CD8-positive, alpha-beta memory T cell (primary cell): Measurements from ENCODE around the gene CCDC32. TPM values are rescaled to one million over a fixed set of nuclear protein-coding genes. Genes with fewer than 3 reads are reported as not detected.

Source experiments
- CTCF ChIA-PET: fragments of 350-600 bp; sonication (Branson Sonifier 250); formaldehyde crosslinking; loops from one replicate; lab custom pipeline; 2021; ENCODE audit warnings: antibody characterized with exemption; lab: Charles Lee
- POLR2A ChIA-PET: fragments of 350-600 bp; sonication (Branson Sonifier 250); formaldehyde crosslinking; loops from one replicate; lab custom pipeline; 2021; ENCODE audit warnings: antibody characterized with exemption; lab: Charles Lee
- DNase-seq, 5 donors: peaks; one replicate each; pipeline versions ENCODE4 v3.0.0 to v3.0.0-alpha.2; 2020 to 2022; ENCODE audit warnings: mixed read lengths in 1 of 5
- H3K27ac ChIP-seq: one replicate; pipeline ENCODE4 v1.7.0; 2013; ENCODE audit warnings: low read depth, mild to moderate bottlenecking, low read length, moderate library complexity
- H3K27me3 ChIP-seq: 2 replicates; pipeline ENCODE4 v1.7.0; 2013; ENCODE audit warnings: low read length, mild to moderate bottlenecking; ENCODE audit not compliant: insufficient read depth, poor library complexity, severe bottlenecking
- H3K36me3 ChIP-seq: 2 replicates; pipeline ENCODE4 v1.7.0; 2013; ENCODE audit warnings: mild to moderate bottlenecking, low read length, moderate library complexity; ENCODE audit not compliant: insufficient read depth
- H3K4me1 ChIP-seq: 2 replicates; pipeline ENCODE4 v1.7.0; 2013; ENCODE audit warnings: mild to moderate bottlenecking, low read length, moderate library complexity; ENCODE audit not compliant: insufficient read depth
- H3K4me3 ChIP-seq: 2 replicates; pipeline ENCODE4 v1.7.0; 2013; ENCODE audit warnings: mild to moderate bottlenecking, low read length
- H3K9me3 ChIP-seq: 2 replicates; pipeline ENCODE4 v1.7.0; 2013; ENCODE audit warnings: mild to moderate bottlenecking, low read length
- H3K27ac Mint-ChIP-seq, 8 donors: one replicate each; pipeline ENCODE4 v1.8.0; 2020 to 2021; ENCODE audit warnings: mixed read lengths in 8 of 8, mild to moderate bottlenecking in 6 of 8, inconsistent platforms in 3 of 8, moderate library complexity in 3 of 8
- H3K27me3 Mint-ChIP-seq, 2 donors: one replicate each; pipeline ENCODE4 v1.8.0; 2020 to 2021; ENCODE audit warnings: mixed read lengths in 2 of 2, mild to moderate bottlenecking in 1 of 2, moderate library complexity in 1 of 2
- H3K36me3 Mint-ChIP-seq, 3 donors: one replicate each; pipeline ENCODE4 v1.8.0; 2020 to 2021; ENCODE audit warnings: mixed read lengths in 3 of 3, inconsistent platforms in 1 of 3, mild to moderate bottlenecking in 1 of 3
- H3K4me1 Mint-ChIP-seq, 3 donors: one replicate each; pipeline ENCODE4 v1.8.0; 2020 to 2021; ENCODE audit warnings: mixed read lengths in 3 of 3, inconsistent platforms in 1 of 3, mild to moderate bottlenecking in 1 of 3
- H3K4me3 Mint-ChIP-seq, 7 donors: one replicate each; pipeline ENCODE4 v1.8.0; 2020 to 2021; ENCODE audit warnings: mixed read lengths in 7 of 7, mild to moderate bottlenecking in 6 of 7, moderate library complexity in 4 of 7, inconsistent platforms in 2 of 7
- H3K9me3 Mint-ChIP-seq, 5 donors: one replicate each; pipeline ENCODE4 v1.8.0; 2020 to 2022; ENCODE audit warnings: mixed read lengths in 5 of 5, mild to moderate bottlenecking in 3 of 5, moderate library complexity in 2 of 5, inconsistent platforms in 1 of 5
- polyA plus RNA-seq: library from polyadenylated mRNA; unstranded; fragments of 300-500 nt; fragmentation: Illumina TruSeq; gene quantifications from one replicate; pipeline ENCODE4 v1.2.3, GENCODE V29; 2021
- total RNA-seq, 2 experiments: library from RNA; stranded (reverse); gene quantifications; one replicate each; pipeline ENCODE4 v1.2.3, GENCODE V29; 2021

CCDC32 gene
- total and polyA plus RNA-seq, 3 experiments from 2014 or later, result 31.4 to 42.2 (median 34.9) TPM

DNA sequence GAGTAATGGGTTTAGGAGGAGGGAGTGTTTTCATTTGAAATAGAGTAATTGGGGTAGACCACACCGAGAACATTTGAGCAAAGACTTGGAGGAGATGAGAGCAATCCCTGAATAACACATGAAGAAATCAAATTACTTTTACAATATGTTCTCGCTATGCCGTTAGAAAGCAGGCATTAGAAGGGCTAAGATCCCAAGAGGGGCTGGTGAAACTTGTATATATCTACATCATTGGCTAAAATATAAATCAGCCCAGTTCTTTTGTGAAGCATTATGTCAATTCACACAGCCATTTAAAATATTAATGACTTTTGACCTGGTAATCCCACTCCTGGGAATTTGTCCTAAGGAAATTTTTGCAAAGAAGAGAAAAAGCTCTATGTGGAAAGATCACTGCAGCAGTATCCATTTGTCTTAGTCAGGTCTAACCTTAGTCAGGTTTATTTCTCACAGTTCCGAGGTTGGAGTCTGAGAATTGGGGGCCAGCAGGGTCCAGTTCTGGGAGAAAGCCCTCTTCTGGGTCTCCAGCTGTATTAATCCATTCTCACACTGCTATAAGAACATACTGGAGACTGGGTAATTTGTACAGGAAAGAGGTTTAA is 31.0 kb downstream of the CCDC32 start:
- Histone ChIP-seq H3K9me3 (no peaks in the 10 kb centered on the region), H3K4me3 (no peak overlapping the region), H3K27me3 (no peaks in the 10 kb centered on the region), H3K27ac (no peak overlapping the region), H3K36me3 (no peaks in the 10 kb centered on the region), H3K4me1 (no peaks in the 10 kb centered on the region)
- DNase-seq, result no peak
- H3K36me3 Mint-ChIP-seq, result peaks cover 0 to 20% (median 7%) of the 10 kb centered on the region in 3 donors
- H3K4me3 Mint-ChIP-seq, result no peak overlapping the region
- ChIA-PET CTCF (no interaction called here), POLR2A (no interaction called here)
- H3K27ac Mint-ChIP-seq, result peak overlapping the region in 1 of 8 donors; percentile 90
- no peaks in the 10 kb centered on the region for H3K27me3 Mint-ChIP-seq
- H3K9me3 Mint-ChIP-seq, result no peaks in the 10 kb centered on the region
- no peaks in the 10 kb centered on the region for H3K4me1 Mint-ChIP-seq

DNA sequence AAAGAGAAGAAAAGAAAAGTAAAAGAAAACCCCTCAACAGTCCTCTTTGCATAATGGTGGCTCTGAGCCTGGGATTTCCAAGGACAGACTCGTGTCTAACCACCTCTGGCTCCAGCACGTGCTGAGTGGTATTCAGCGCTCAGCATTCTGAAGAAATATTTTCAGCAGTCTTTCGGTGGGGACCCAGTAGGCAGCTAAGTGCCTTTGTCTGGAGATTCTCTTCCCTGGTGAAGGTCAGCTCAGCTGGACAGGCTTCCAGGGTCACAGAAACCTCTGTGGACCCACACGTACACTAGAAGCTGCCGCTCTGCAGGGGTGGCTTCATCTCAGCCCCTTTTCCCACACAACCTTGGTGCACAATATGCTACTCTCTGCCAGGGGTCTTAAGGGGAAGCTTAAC is 36.0 kb downstream of the CCDC32 start:
- Mint-ChIP-seq H3K9me3 (no peaks in the 10 kb centered on the region), H3K36me3 (peaks cover 0 to 8% (median 4%) of the 10 kb centered on the region in 3 donors), H3K4me1 (no peaks in the 10 kb centered on the region), H3K27me3 (no peaks in the 10 kb centered on the region), H3K27ac (no peak overlapping the region), H3K4me3 (no peak overlapping the region)
- POLR2A ChIA-PET, result no interaction called here
- H3K36me3 ChIP-seq, result no peaks in the 10 kb centered on the region
- no peaks in the 10 kb centered on the region for H3K9me3 ChIP-seq
- H3K27me3 ChIP-seq, result no peaks in the 10 kb centered on the region
- H3K4me1 ChIP-seq, result no peaks in the 10 kb centered on the region
- H3K4me3 ChIP-seq, result no peak overlapping the region
- H3K27ac ChIP-seq, result no peak overlapping the region
- CTCF ChIA-PET, result no interaction called here
- DNase-seq, result no peak

DNA sequence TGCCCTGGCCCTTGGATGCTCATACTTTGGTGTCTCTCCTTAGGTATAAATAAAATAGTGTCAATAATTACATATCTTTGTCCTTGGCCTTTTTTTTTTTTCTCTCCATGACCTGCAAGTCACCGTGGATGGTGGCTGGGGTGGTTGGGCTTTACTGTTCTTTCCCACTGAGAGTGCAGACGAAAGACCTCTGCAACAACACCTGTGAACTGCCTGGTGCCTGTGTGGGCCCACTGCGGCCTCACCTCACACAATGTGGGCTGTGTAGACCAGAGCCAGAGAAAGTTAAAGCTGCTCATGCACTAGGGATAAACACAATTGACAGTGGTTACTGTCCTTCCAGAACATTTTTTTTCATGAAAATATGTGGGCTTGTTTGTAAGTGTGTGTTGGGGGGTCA is 39.0 kb downstream of the CCDC32 start:
- H3K27me3 Mint-ChIP-seq, result no peaks in the 10 kb centered on the region
- H3K4me3 Mint-ChIP-seq, result no peak overlapping the region
- CTCF ChIA-PET, result no interaction called here

DNA sequence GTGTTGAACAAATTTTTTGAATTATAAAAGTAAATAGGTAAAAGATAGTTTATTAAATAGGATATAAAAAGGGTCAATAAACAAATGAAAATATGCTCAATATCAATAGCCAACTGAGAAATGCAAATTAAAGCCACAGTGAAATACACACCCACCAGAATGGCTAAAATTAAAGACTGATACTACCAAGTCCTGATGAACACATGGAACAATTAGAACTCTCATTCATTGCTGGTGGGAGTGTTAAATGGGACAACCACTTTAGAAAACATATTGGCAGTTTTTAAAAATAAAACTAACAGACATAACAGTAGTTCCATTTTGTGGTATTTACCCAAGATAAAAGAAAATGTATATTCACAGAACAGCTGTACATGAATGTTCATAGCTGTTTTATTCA is 41.2 kb downstream of the CCDC32 start:
- H3K9me3 ChIP-seq, result no peaks in the 10 kb centered on the region
- no peaks in the 10 kb centered on the region for H3K27me3 Mint-ChIP-seq
- H3K36me3 ChIP-seq, result no peaks in the 10 kb centered on the region
- peaks cover 0 to 6% (median 4%) of the 10 kb centered on the region in 3 donors for H3K4me1 Mint-ChIP-seq
- POLR2A ChIA-PET, result no interaction called here
- H3K36me3 Mint-ChIP-seq, result peaks cover 0 to 6% (median 2%) of the 10 kb centered on the region in 3 donors
- H3K27me3 ChIP-seq, result no peaks in the 10 kb centered on the region
- no peaks in the 10 kb centered on the region for H3K4me1 ChIP-seq
- H3K4me3 ChIP-seq, result no peak overlapping the region
- H3K9me3 Mint-ChIP-seq, result no peaks in the 10 kb centered on the region
- H3K27ac Mint-ChIP-seq, result no peak overlapping the region
- H3K27ac ChIP-seq, result no peak overlapping the region
- CTCF ChIA-PET, result no interaction called here
- H3K4me3 Mint-ChIP-seq, result no peak overlapping the region
- no peak for DNase-seq

More for the DNA sequence above, 39.0 kb downstream of the CCDC32 start:
- H3K4me3 ChIP-seq, result no peak overlapping the region
- H3K36me3 Mint-ChIP-seq, result peaks cover 0 to 6% (median 2%) of the 10 kb centered on the region in 3 donors
- no peaks in the 10 kb centered on the region for H3K4me1 ChIP-seq
- no peaks in the 10 kb centered on the region for H3K27me3 ChIP-seq
- H3K9me3 Mint-ChIP-seq, result no peaks in the 10 kb centered on the region
- DNase-seq, result no peak
- no peaks in the 10 kb centered on the region for H3K9me3 ChIP-seq
- POLR2A ChIA-PET, result no interaction called here
- no peaks in the 10 kb centered on the region for H3K4me1 Mint-ChIP-seq
- no peaks in the 10 kb centered on the region for H3K36me3 ChIP-seq
- H3K27ac ChIP-seq, result no peak overlapping the region
- H3K27ac Mint-ChIP-seq, result peak overlapping the region in 1 of 8 donors; percentile 87

DNA sequence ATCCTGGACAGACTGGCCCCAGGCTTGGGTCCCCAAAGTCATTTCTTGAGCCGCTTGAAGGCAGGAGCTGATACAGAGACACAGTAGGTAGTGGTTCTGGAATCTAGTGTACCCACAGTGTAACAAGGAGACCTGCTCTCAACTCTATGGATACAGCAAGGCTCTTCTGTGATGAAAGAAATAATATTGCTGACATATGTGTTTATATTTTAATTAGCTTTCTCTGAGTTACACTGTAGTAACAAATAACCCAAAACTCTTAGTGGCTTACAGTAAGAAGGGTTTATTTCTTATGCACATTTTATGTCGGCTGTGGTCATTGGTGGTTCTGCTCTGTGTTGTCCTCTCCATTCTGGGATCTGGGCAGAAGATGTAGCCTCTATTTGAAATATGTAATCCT is 48.5 kb downstream of the CCDC32 start:
- CTCF ChIA-PET, result interaction anchor here (0.6 kb wide), 1 partner anchor 303 kb away, joined by 3 read pairs; no protein-coding TSS in a partner anchor
- no peaks in the 10 kb centered on the region for H3K9me3 Mint-ChIP-seq

DNA sequence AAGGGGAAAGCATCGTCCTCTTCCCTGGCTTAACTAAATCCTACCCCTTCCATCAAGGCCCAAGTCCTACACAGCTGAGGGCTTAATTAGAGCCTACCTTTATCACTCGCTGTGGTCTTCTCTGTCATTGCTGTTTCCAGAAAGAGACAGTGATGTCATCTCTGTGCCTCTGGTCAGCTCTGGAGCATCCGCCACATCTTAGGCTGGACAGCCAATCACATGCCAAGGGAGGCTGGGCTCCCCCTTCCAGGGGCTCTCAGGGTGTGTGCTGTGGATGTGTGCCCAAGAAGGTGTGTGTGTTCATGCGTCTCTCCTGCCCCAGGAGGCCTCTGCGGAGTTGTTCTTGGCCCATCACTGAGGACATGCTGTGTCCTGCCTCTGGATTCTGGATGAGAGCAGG is 51.2 kb downstream of the CCDC32 start:
- H3K36me3 Mint-ChIP-seq, result no peaks in the 10 kb centered on the region
- POLR2A ChIA-PET, result no interaction called here
- H3K27ac Mint-ChIP-seq, result no peak overlapping the region
- H3K4me1 ChIP-seq, result peaks cover 5% of the 10 kb centered on the region
- H3K4me3 ChIP-seq, result no peak overlapping the region
- no peaks in the 10 kb centered on the region for H3K9me3 ChIP-seq
- H3K4me1 Mint-ChIP-seq, result peaks cover 10 to 21% (median 18%) of the 10 kb centered on the region in 3 donors
- no peaks in the 10 kb centered on the region for H3K36me3 ChIP-seq
- H3K27me3 Mint-ChIP-seq, result peaks cover 34 to 48% of the 10 kb centered on the region in 2 donors
- H3K9me3 Mint-ChIP-seq, result no peaks in the 10 kb centered on the region
- no peak overlapping the region for H3K4me3 Mint-ChIP-seq
- H3K27me3 ChIP-seq, result peaks cover 24% of the 10 kb centered on the region
- no peak overlapping the region for H3K27ac ChIP-seq
- CTCF ChIA-PET, result no interaction called here
- DNase-seq, result no peak

More for the DNA sequence above, 48.5 kb downstream of the CCDC32 start:
- no peaks in the 10 kb centered on the region for H3K9me3 ChIP-seq
- no peak for DNase-seq
- no peak overlapping the region for H3K4me3 Mint-ChIP-seq
- no peaks in the 10 kb centered on the region for H3K36me3 ChIP-seq
- H3K4me1 ChIP-seq, result no peaks in the 10 kb centered on the region
- peaks cover 6 to 16% (median 13%) of the 10 kb centered on the region in 3 donors for H3K4me1 Mint-ChIP-seq
- H3K4me3 ChIP-seq, result no peak overlapping the region
- H3K27me3 ChIP-seq, result peaks cover 10% of the 10 kb centered on the region
- POLR2A ChIA-PET, result no interaction called here
- H3K27ac Mint-ChIP-seq, result no peak overlapping the region
- H3K27me3 Mint-ChIP-seq, result peaks cover 18 to 30% of the 10 kb centered on the region in 2 donors
- H3K36me3 Mint-ChIP-seq, result no peaks in the 10 kb centered on the region
- H3K27ac ChIP-seq, result no peak overlapping the region

DNA sequence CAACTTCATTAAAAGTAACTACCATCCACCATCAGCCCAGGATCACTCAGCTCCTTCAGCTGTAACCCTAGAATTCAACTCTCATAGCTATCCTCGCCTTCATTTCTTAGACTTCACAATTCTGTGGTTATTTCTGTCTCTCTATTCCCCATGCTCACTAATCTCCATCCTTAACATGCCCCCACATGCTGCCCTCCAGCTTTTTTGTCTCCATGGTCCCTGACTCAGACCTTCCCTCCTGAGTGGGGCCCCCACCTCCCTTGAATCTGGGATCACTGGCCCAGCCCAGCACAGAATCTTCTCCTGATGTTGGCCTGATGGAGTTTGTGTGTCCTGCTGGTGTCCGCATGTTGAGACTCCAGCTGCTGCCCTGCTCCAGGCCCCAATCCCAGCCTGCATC is 52.4 kb downstream of the CCDC32 start:
- POLR2A ChIA-PET, result no interaction called here
- peak overlapping the region in 3 of 8 donors; percentile 2 to 21 (median 16) for H3K27ac Mint-ChIP-seq
- Histone ChIP-seq H3K4me1 (peaks cover 5% of the 10 kb centered on the region), H3K27ac (no peak overlapping the region), H3K9me3 (no peaks in the 10 kb centered on the region), H3K36me3 (no peaks in the 10 kb centered on the region), H3K27me3 (peaks cover 24% of the 10 kb centered on the region), H3K4me3 (no peak overlapping the region)
- no peaks in the 10 kb centered on the region for H3K36me3 Mint-ChIP-seq
- CTCF ChIA-PET, result no interaction called here
- peaks cover 44 to 60% of the 10 kb centered on the region in 2 donors for H3K27me3 Mint-ChIP-seq
- peak overlapping the region; percentile 19 to 63 (median 58) for H3K4me3 Mint-ChIP-seq
- DNase-seq, result no peak
- peaks cover 11 to 26% (median 18%) of the 10 kb centered on the region in 3 donors for H3K4me1 Mint-ChIP-seq
- no peaks in the 10 kb centered on the region for H3K9me3 Mint-ChIP-seq

DNA sequence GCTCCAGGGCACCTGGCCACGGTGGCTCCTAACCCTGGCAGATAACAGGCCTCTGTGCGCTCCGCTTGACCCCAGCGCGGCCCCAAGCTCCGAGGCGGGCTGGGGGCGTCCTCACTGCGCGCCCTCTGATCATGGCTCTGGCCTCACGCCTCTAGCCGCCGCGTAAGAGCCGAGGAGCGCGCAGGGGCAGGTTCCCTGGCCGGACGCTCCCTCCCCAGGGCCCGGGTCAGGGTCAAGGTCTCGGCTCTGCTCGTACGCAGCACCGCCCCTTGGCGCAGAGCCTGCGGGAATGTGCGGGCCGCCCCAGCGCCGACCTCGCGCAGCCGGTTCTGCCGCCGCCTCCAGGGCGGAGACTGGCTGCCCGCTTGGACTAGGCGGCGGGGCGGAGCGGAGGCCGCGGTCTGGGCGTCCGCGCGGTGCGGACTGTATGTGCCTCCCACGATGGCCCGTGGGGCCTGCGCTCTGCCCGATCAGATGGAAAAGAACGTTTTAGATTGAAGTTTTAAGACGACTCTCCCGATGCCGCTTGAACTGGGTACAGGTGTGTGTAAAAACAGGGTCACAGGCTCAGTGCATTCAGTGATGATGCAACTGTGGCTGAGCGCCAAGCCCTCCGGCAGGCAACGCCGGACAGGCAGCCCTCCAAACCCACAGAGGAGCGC is 53.2 kb downstream of the CCDC32 start:
- Mint-ChIP-seq H3K27me3 (peaks cover 50 to 65% of the 10 kb centered on the region in 2 donors), H3K27ac (peak overlapping the region in 3 of 8 donors; percentile 1 to 75 (median 20)), H3K4me3 (peak overlapping the region; percentile 36 to 88 (median 80)), H3K36me3 (no peaks in the 10 kb centered on the region), H3K9me3 (no peaks in the 10 kb centered on the region), H3K4me1 (peaks cover 14 to 31% (median 22%) of the 10 kb centered on the region in 3 donors)
- no peaks in the 10 kb centered on the region for H3K36me3 ChIP-seq
- H3K27ac ChIP-seq, result no peak overlapping the region
- CTCF ChIA-PET, result no interaction called here
- peak overlapping the region; percentile 36 for H3K4me3 ChIP-seq
- H3K9me3 ChIP-seq, result no peaks in the 10 kb centered on the region
- peaks cover 5% of the 10 kb centered on the region for H3K4me1 ChIP-seq
- DNase-seq, result peak in 1 of 5 donors; percentile 2
- peaks cover 24% of the 10 kb centered on the region for H3K27me3 ChIP-seq
- POLR2A ChIA-PET, result no interaction called here
